Suprapubic skin (tissue), 4 donors: ENCODE data around the gene NCOA5. TPM values are rescaled to one million over a fixed set of nuclear protein-coding genes. Genes with fewer than 3 reads are reported as not detected.

ENCODE experiments used
- DNase-seq, 2 donors: peaks; one replicate each; pipeline ENCODE4 v3.0.0-alpha.2; 2019; ENCODE audit warnings: low spot score in 2 of 2
- H3K27ac ChIP-seq: fragments of 200-600 bp; sonication (generic); one replicate; pipeline ENCODE4 v1.5.1; 2019
- H3K27me3 ChIP-seq: fragments of 200-600 bp; sonication (generic); one replicate; pipeline ENCODE4 v1.5.1; 2019
- H3K36me3 ChIP-seq: fragments of 200-600 bp; sonication (generic); one replicate; pipeline ENCODE4 v1.5.1; 2019
- H3K4me1 ChIP-seq: fragments of 200-600 bp; sonication (generic); one replicate; pipeline ENCODE4 v1.5.1; 2019
- H3K4me3 ChIP-seq: fragments of 200-600 bp; sonication (generic); one replicate; pipeline ENCODE4 v1.5.1; 2019; ENCODE audit warnings: mild to moderate bottlenecking
- H3K9me3 ChIP-seq: fragments of 200-600 bp; sonication (generic); one replicate; pipeline ENCODE4 v1.5.1; 2019
- EP300 ChIP-seq: sonication (generic); formaldehyde crosslinking; IDR thresholded peaks from one replicate; pipeline ENCODE4 v1.6.1; 2017; ENCODE audit warnings: antibody characterized with exemption
- POLR2A ChIP-seq, 2 donors: fragments of 450-650 bp; IDR thresholded peaks; one replicate each; pipeline ENCODE4 v1.6.1; 2017; ENCODE audit warnings: antibody characterized with exemption in 2 of 2, mild to moderate bottlenecking in 2 of 2, moderate library complexity in 2 of 2
- POLR2AphosphoS5 ChIP-seq, 3 donors: sonication (generic); formaldehyde crosslinking; IDR thresholded peaks; one replicate each; pipeline ENCODE4 v1.6.1; 2017; ENCODE audit warnings: antibody characterized with exemption in 3 of 3
- WGBS: methylation state at CpG from one replicate; pipeline ENCODE4 v1.1.5; 2018; 5-methylcytosine and 5-hydroxymethylcytosine counted together
- total RNA-seq, 4 donors: library from RNA; depleted of rRNA; stranded (reverse); fragments of >200 nt; gene quantifications; one replicate each; pipeline ENCODE4 v1.1.0, GENCODE V29; 2016
- TF ChIP-seq, protein P1 (sequence below), 2 donors: fragments of 200-600 bp in 1 of 2; fragments of 450-650 bp in 1 of 2; sonication (generic) in 1 of 2; IDR thresholded peaks; one replicate each; pipeline ENCODE4 v1.5.1; 2016 to 2019; ENCODE audit warnings: antibody characterized with exemption in 2 of 2, mild to moderate bottlenecking in 1 of 2, moderate library complexity in 1 of 2

The NCOA5 gene
- total RNA-seq, 4 donors from 2014 or later: 23.2 to 30.1 (median 25.2) TPM

DNA sequence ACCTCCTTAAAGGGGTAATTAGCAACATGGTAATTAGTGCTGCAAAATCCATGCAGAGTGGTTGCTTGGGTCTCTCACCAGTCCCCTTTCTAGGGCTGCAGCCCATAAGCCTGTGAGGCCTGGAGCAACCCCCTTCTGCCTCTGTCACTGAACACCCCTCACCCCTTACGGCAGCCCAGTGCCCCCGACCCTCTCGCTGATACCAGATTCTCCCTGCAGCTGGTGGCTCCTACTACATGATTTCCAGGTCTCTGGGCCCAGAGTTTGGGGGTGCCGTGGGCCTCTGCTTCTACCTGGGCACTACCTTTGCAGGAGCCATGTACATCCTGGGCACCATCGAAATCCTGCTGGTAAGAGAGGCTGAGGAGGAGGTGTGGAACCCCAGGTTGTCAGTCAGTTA lies 52.7 kb downstream of the NCOA5 start:
- no peaks in the 10 kb centered on the region for H3K9me3 ChIP-seq
- no peak overlapping the region for H3K27ac ChIP-seq
- peaks cover 6% of the 10 kb centered on the region for H3K4me1 ChIP-seq
- peaks cover 64% of the 10 kb centered on the region for H3K27me3 ChIP-seq
- no peak for DNase-seq
- WGBS: 88% methylated on average over 5 of the region's 5 CpGs
- no peak overlapping the region for H3K4me3 ChIP-seq
- TF ChIP-seq POLR2A (IDR thresholded peaks at IDR 0.05) (no peak), EP300 (no peak), POLR2AphosphoS5 (IDR thresholded peaks at IDR 0.05) (no peak)
- TF ChIP-seq, protein P1, sequence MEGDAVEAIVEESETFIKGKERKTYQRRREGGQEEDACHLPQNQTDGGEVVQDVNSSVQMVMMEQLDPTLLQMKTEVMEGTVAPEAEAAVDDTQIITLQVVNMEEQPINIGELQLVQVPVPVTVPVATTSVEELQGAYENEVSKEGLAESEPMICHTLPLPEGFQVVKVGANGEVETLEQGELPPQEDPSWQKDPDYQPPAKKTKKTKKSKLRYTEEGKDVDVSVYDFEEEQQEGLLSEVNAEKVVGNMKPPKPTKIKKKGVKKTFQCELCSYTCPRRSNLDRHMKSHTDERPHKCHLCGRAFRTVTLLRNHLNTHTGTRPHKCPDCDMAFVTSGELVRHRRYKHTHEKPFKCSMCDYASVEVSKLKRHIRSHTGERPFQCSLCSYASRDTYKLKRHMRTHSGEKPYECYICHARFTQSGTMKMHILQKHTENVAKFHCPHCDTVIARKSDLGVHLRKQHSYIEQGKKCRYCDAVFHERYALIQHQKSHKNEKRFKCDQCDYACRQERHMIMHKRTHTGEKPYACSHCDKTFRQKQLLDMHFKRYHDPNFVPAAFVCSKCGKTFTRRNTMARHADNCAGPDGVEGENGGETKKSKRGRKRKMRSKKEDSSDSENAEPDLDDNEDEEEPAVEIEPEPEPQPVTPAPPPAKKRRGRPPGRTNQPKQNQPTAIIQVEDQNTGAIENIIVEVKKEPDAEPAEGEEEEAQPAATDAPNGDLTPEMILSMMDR (IDR thresholded peaks at IDR 0.05): no peak
- H3K36me3 ChIP-seq: no peaks in the 10 kb centered on the region

DNA sequence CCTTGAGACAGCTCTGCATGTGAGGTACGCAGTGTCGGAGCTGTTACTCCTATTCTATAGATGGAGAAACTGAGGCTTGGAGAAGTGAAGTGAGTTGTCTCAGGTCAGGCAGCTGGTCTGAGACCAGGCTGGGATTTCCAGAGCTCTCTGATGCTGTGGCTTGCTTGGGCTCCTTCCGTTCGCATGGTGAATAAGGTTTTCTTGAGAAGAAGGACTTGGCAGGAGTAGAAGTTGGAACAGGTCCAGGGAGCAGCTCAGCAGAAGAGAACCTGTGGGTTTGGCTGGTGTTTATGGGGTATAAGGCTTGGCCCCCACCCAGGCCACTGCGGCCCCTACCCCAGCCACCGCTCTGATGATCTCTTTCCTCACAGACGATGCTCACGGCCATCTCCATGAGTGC lies 53.4 kb downstream of the NCOA5 start:
- 77% methylated on average over 8 of the region's 8 CpGs for WGBS
- peaks cover 12% of the 10 kb centered on the region for H3K4me1 ChIP-seq
- peaks cover 65% of the 10 kb centered on the region for H3K27me3 ChIP-seq
- no peaks in the 10 kb centered on the region for H3K36me3 ChIP-seq
- TF ChIP-seq POLR2A (IDR thresholded peaks at IDR 0.05): no peak
- TF ChIP-seq, protein P1 (IDR thresholded peaks at IDR 0.05): no peak
- no peaks in the 10 kb centered on the region for H3K9me3 ChIP-seq
- H3K27ac ChIP-seq: no peak overlapping the region
- no peak overlapping the region for H3K4me3 ChIP-seq
- DNase-seq: no peak

DNA sequence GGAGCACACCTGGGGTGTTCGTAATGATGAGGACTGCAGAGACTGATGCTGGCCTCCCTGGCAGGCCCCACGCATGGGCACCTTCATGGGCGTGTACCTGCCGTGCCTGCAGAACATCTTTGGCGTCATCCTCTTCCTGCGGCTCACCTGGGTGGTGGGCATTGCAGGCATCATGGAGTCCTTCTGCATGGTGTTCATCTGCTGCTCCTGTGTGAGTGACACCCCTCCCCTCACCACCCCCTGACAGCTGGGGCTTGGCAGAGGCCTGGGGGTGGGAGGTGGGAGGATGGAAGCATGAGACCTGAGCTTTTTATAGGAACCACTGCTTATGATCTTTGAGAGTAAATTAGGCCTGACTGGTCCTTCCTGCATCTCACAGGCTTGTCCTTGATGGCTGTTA lies 54.0 kb downstream of the NCOA5 start:
- Histone ChIP-seq H3K4me1 (peaks cover 13% of the 10 kb centered on the region), H3K4me3 (no peak overlapping the region), H3K27ac (no peak overlapping the region), H3K27me3 (peaks cover 67% of the 10 kb centered on the region), H3K9me3 (no peaks in the 10 kb centered on the region), H3K36me3 (no peaks in the 10 kb centered on the region)
- DNase-seq: no peak
- 82% methylated on average over 6 of the region's 6 CpGs for WGBS
- TF ChIP-seq EP300: no peak
- no peak for TF ChIP-seq POLR2AphosphoS5 (IDR thresholded peaks at IDR 0.05)

DNA sequence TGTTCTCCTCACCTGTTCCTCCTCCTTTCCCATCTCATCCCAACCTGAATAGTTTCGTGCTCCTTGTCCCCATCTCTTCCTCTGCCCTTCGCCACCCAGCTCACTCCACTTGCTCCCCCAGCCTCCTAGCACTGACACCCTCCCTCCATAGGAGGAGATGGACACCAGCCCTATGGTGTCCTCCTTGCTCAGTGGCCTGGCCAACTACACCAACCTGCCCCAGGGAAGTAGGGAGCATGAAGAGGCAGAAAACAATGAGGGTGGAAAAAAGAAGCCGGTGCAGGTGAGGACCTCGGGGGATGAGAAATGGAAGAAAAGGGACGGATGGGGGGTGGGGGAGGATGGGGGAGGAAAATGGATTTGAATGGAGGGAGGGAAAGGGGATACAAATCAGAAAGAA lies 54.5 kb downstream of the NCOA5 start:
- Histone ChIP-seq H3K36me3 (no peaks in the 10 kb centered on the region), H3K4me1 (peaks cover 13% of the 10 kb centered on the region), H3K4me3 (no peak overlapping the region), H3K27me3 (peaks cover 69% of the 10 kb centered on the region), H3K27ac (no peak overlapping the region), H3K9me3 (no peaks in the 10 kb centered on the region)
- 65% methylated on average over 5 of the region's 5 CpGs for WGBS
- no peak for DNase-seq
- TF ChIP-seq, protein P1 (IDR thresholded peaks at IDR 0.05): no peak
- TF ChIP-seq EP300 (no peak), POLR2AphosphoS5 (IDR thresholded peaks at IDR 0.05) (no peak), POLR2A (IDR thresholded peaks at IDR 0.05) (no peak)

- H3K4me1 ChIP-seq: peaks cover 13% of the 10 kb centered on the region
- no peak for TF ChIP-seq EP300
- TF ChIP-seq, protein P1 (IDR thresholded peaks at IDR 0.05): no peak
- no peak for TF ChIP-seq POLR2A (IDR thresholded peaks at IDR 0.05)
- TF ChIP-seq POLR2AphosphoS5 (IDR thresholded peaks at IDR 0.05): no peak
- H3K4me3 ChIP-seq: no peak overlapping the region
- H3K27me3 ChIP-seq: peaks cover 80% of the 10 kb centered on the region
- DNase-seq: no peak
- H3K27ac ChIP-seq: no peak overlapping the region
- 85% methylated on average over 3 of the region's 3 CpGs for WGBS
- no peaks in the 10 kb centered on the region for H3K9me3 ChIP-seq
- no peaks in the 10 kb centered on the region for H3K36me3 ChIP-seq
Observed at GRCh38 chr20:46034039-46034438, 55.7 kb downstream of the NCOA5 start.

DNA sequence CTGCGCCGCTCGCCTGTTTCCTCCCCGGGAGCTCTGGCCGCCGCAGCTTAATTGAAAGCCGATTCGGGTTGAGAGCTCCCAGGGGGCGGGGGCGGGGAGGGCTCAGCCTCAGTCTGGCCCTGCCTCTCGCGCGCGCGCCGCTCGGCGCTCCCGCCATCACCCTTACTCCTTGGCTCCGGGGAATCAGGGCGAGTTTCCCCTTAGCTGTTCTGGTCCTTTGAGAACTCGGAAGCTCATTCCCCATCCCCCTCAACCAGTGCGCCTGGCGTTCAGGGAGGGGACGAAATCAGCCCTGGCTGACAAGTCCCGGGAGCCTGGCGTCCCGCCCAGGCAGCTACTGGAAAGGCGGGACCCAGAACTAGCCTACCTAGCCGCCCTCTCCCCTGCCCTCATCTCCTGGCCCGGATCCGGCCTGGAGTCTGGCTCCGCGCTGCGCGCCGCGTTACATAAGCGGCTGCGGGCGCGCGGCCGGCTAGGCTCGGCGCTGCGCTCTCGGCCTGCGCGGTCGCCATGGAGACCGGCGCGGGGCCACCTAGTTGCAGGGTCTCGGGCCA lies 58.0 kb downstream of the NCOA5 start:
- H3K4me3 ChIP-seq: peak overlapping the region; percentile 24

More for the DNA sequence above, 58.0 kb downstream of the NCOA5 start:
- H3K4me1 ChIP-seq: peaks cover 13% of the 10 kb centered on the region
- TF ChIP-seq POLR2AphosphoS5 (IDR thresholded peaks at IDR 0.05) (no peak), POLR2A (IDR thresholded peaks at IDR 0.05) (no peak), EP300 (no peak)
- TF ChIP-seq, protein P1 (IDR thresholded peaks at IDR 0.05): no peak
- no peaks in the 10 kb centered on the region for H3K9me3 ChIP-seq
- 1% methylated on average over 17 of the region's 55 CpGs for WGBS
- H3K36me3 ChIP-seq: no peaks in the 10 kb centered on the region
- no peak for DNase-seq
- H3K27ac ChIP-seq: no peak overlapping the region
- peaks cover 94% of the 10 kb centered on the region for H3K27me3 ChIP-seq
